IMR-90 (cell line): ENCODE measurements around the gene JAK1. TPM values are rescaled to one million over a fixed set of nuclear protein-coding genes. Genes with fewer than 3 reads are reported as not detected.

Source experiments
- ATAC-seq: fragments of 200-7000 bp; cut with Tn5 transposase; 2 replicates; pipeline ENCODE4 v1.9.1; 2020; ENCODE audit warnings: low read depth, mild to moderate bottlenecking, moderate library complexity
- BruUV-seq: library from RNA; stranded (reverse); fragments of 400-500 nt; replicated peaks from 2 replicates; lab custom pipeline; 2021; lab: Mats Ljungman, UMichigan
- CTCF ChIA-PET: fragments of 300-600 bp; formaldehyde crosslinking; extraction: SDS; loops from one replicate; lab custom pipeline; 2021; ENCODE audit warnings: antibody characterized with exemption; lab: Yijun Ruan, JAX
- POLR2A ChIA-PET: fragments of 300-600 bp; sonication (Branson Sonifier 250); formaldehyde crosslinking; loops from one replicate; lab custom pipeline; 2022; ENCODE audit warnings: antibody characterized with exemption; ENCODE audit not compliant: unreplicated experiment; lab: Charles Lee
- DNase-seq: peaks from one replicate; pipeline ENCODE4 v3.0.0; 2013
- H2AFZ ChIP-seq: replicated peaks from 2 replicates; pipeline ENCODE3; 2013; ENCODE audit warnings: low read length, mild to moderate bottlenecking; ENCODE audit not compliant: poor library complexity
- H2AK5ac ChIP-seq: 2 replicates; pipeline ENCODE4 v1.6.1; 2013; ENCODE audit warnings: low read depth, low read length, inconsistent platforms
- H2AK9ac ChIP-seq: replicated peaks from 2 replicates; pipeline ENCODE3; 2013; ENCODE audit warnings: mild to moderate bottlenecking, low read depth, low read length, moderate library complexity; ENCODE audit not compliant: poor library complexity
- H2BK120ac ChIP-seq: 2 replicates; pipeline ENCODE4 v1.6.1; 2013; ENCODE audit warnings: low read depth, low read length, inconsistent platforms
- H2BK15ac ChIP-seq: 3 replicates; pipeline ENCODE4 v1.6.1; 2013; ENCODE audit warnings: low read depth, low read length, inconsistent platforms
- H2BK20ac ChIP-seq: 2 replicates; pipeline ENCODE4 v1.6.1; 2013; ENCODE audit warnings: low read depth, mild to moderate bottlenecking, inconsistent platforms, low read length, moderate library complexity
- H2BK5ac ChIP-seq: 2 replicates; pipeline ENCODE4 v1.6.1; 2013; ENCODE audit warnings: mild to moderate bottlenecking, low read depth, low read length, inconsistent platforms; ENCODE audit not compliant: poor library complexity, severe bottlenecking
- H3K14ac ChIP-seq: replicated peaks from 2 replicates; pipeline ENCODE4 v1.6.1; 2013; ENCODE audit warnings: low read depth, low read length, inconsistent platforms
- H3K18ac ChIP-seq: 2 replicates; pipeline ENCODE4 v1.6.1; 2013; ENCODE audit warnings: low read depth, low read length, control low read depth
- H3K23ac ChIP-seq: 2 replicates; pipeline ENCODE4 v1.6.1; 2013; ENCODE audit warnings: low read depth, low read length, inconsistent platforms
- H3K27ac ChIP-seq: 2 replicates; pipeline ENCODE4 v1.5.1; 2013; ENCODE audit warnings: mild to moderate bottlenecking, control low read depth, low read length; ENCODE audit not compliant: insufficient read depth
- H3K27me3 ChIP-seq: 2 replicates; pipeline ENCODE4 v1.6.1; 2013; ENCODE audit warnings: low read length; ENCODE audit not compliant: control insufficient read depth, insufficient read depth
- H3K36me3 ChIP-seq: 2 replicates; pipeline ENCODE4 v1.6.1; 2013; ENCODE audit warnings: low read length, mixed read lengths; ENCODE audit not compliant: control insufficient read depth, insufficient read depth
- H3K4ac ChIP-seq: 2 replicates; pipeline ENCODE4 v1.6.1; 2013; ENCODE audit warnings: low read depth, low read length, inconsistent platforms
- H3K4me1 ChIP-seq: 2 replicates; pipeline ENCODE4 v1.6.1; 2013; ENCODE audit warnings: low read length, mixed read lengths; ENCODE audit not compliant: control insufficient read depth, insufficient read depth
- H3K4me2 ChIP-seq: 2 replicates; pipeline ENCODE4 v1.6.1; 2013; ENCODE audit warnings: low read depth, mild to moderate bottlenecking, control low read depth, low read length, moderate library complexity
- H3K4me3 ChIP-seq: 2 replicates; pipeline ENCODE4 v1.5.1; 2013; ENCODE audit warnings: low read depth, mild to moderate bottlenecking, control low read depth, low read length, moderate library complexity; ENCODE audit not compliant: insufficient read depth
- H3K56ac ChIP-seq: 2 replicates; pipeline ENCODE4 v1.6.1; 2013; ENCODE audit warnings: low read length, inconsistent platforms; ENCODE audit not compliant: insufficient read depth; ENCODE audit errors: extremely low read depth
- H3K79me1 ChIP-seq, 2 experiments: 2 replicates each; pipeline ENCODE4 v1.6.1; 2013; ENCODE audit warnings: low read length in 2 of 2, inconsistent platforms in 1 of 2, low read depth in 1 of 2
- H3K9ac ChIP-seq: 2 replicates; pipeline ENCODE4 v1.6.1; 2013; ENCODE audit warnings: low read depth, low read length, control low read depth
- H3K9me1 ChIP-seq: 2 replicates; pipeline ENCODE4 v1.6.1; 2013; ENCODE audit warnings: low read length, inconsistent platforms; ENCODE audit not compliant: insufficient read depth
- H3K9me3 ChIP-seq: 2 replicates; pipeline ENCODE4 v1.6.1; 2013; ENCODE audit warnings: low read length; ENCODE audit not compliant: control insufficient read depth, insufficient read depth
- H4K20me1 ChIP-seq: 2 replicates; pipeline ENCODE4 v1.6.1; 2013; ENCODE audit warnings: low read length, inconsistent platforms; ENCODE audit not compliant: insufficient read depth
- H4K5ac ChIP-seq: 2 replicates; pipeline ENCODE4 v1.6.1; 2013; ENCODE audit warnings: mild to moderate bottlenecking, low read depth, low read length, control low read depth
- H4K8ac ChIP-seq, 2 experiments: 2 replicates each; pipeline ENCODE4 v1.6.1; 2013; ENCODE audit warnings: low read depth in 2 of 2, low read length in 2 of 2, control low read depth in 1 of 2, inconsistent platforms in 1 of 2
- H4K91ac ChIP-seq: 2 replicates; pipeline ENCODE4 v1.6.1; 2013; ENCODE audit warnings: low read depth, low read length, inconsistent platforms; ENCODE audit not compliant: insufficient read depth
- BHLHE40 ChIP-seq: fragments of 150-350 bp; IDR thresholded peaks from 2 replicates; pipeline ENCODE4 v1.6.1; 2016; ENCODE audit warnings: mild to moderate bottlenecking, low read depth, low read length
- MAFK ChIP-seq: IDR thresholded peaks from 2 replicates; pipeline ENCODE4 v1.6.1; 2012; ENCODE audit warnings: low read depth, low read length, improper control_type of control experiment
- MAZ ChIP-seq: IDR thresholded peaks from 2 replicates; pipeline ENCODE4 v1.6.1; 2012; ENCODE audit warnings: low read depth, mild to moderate bottlenecking, low read length, improper control_type of control experiment, moderate library complexity, borderline replicate concordance
- MXI1 ChIP-seq: IDR thresholded peaks from 2 replicates; pipeline ENCODE4 v1.6.1; 2012; ENCODE audit warnings: low read depth, mild to moderate bottlenecking, low read length, moderate library complexity, borderline replicate concordance
- whole genome bisulfite sequencing, 2 experiments: methylation state at CpG; one replicate each; pipeline versions ENCODE4 v1.1.5 to v1.1.7; 2013; ENCODE audit warnings: missing lambda C conversion rate in 2 of 2; ENCODE audit not compliant: insufficient read length in 1 of 2; ENCODE audit errors: extremely low coverage in 2 of 2; 5-methylcytosine and 5-hydroxymethylcytosine counted together
- dilution Hi-C: fragments of 300-500 bp; cut with HindIII; formaldehyde crosslinking; loops from one replicate; pipeline ENCODE4 v1.14.3; 2018; ENCODE audit warnings: low sequenced_read_pairs; ENCODE audit not compliant: unreplicated experiment
- in situ Hi-C: fragments of 300-500 bp; cut with MboI; formaldehyde crosslinking; loops from 3 replicates; pipeline ENCODE4 v1.14.3; 2019; ENCODE audit warnings: low sequenced_read_pairs, inconsistent platforms, mixed read lengths
- intact Hi-C: fragments of 100-400 bp; cut with micrococcal nuclease; formaldehyde crosslinking; loops from 2 replicates; pipeline ENCODE4 v1.10.0; 2022
- polyA plus RNA-seq, 3 experiments: library from polyadenylated mRNA; depleted of rRNA; stranded (reverse); fragments of >200 nt; gene quantifications; 2 replicates each; pipeline ENCODE4 v1.2.3, GENCODE V29; 2012; ENCODE audit warnings: low replicate concordance in 1 of 3
- total RNA-seq: library from RNA; depleted of rRNA; stranded (reverse); fragments of >200 nt; gene quantifications from 2 replicates; pipeline ENCODE4 v1.2.3, GENCODE V29; 2012
- TF ChIP-seq, protein P1 (sequence below): conservative IDR thresholded peaks from 2 replicates; pipeline ENCODE4 v1.5.1; 2012; ENCODE audit warnings: mild to moderate bottlenecking, low read depth, low read length, improper control_type of control experiment

Gene JAK1
- total and polyA plus RNA-seq, 2 of the 4 experiments (the other 2 are of a cell fraction): 76.9 to 103 TPM

GRCh38 chr1:64894438-64895196, 71.7 kb downstream of the JAK1 start:
- no peak overlapping the region for H4K8ac ChIP-seq
- POLR2A ChIA-PET: no interaction called here
- BruUV-seq: no TSS peak
- H3K36me3 ChIP-seq: no peaks in the 10 kb centered on the region
- no peak overlapping the region for H3K18ac ChIP-seq
- dilution Hi-C loops: no loop called here
- no peak overlapping the region for H3K4me2 ChIP-seq
- TF ChIP-seq, protein P1, sequence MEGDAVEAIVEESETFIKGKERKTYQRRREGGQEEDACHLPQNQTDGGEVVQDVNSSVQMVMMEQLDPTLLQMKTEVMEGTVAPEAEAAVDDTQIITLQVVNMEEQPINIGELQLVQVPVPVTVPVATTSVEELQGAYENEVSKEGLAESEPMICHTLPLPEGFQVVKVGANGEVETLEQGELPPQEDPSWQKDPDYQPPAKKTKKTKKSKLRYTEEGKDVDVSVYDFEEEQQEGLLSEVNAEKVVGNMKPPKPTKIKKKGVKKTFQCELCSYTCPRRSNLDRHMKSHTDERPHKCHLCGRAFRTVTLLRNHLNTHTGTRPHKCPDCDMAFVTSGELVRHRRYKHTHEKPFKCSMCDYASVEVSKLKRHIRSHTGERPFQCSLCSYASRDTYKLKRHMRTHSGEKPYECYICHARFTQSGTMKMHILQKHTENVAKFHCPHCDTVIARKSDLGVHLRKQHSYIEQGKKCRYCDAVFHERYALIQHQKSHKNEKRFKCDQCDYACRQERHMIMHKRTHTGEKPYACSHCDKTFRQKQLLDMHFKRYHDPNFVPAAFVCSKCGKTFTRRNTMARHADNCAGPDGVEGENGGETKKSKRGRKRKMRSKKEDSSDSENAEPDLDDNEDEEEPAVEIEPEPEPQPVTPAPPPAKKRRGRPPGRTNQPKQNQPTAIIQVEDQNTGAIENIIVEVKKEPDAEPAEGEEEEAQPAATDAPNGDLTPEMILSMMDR: no peak
- TF ChIP-seq MXI1 (no peak), MAFK (no peak), MAZ (no peak), BHLHE40 (no peak)
- H3K9ac ChIP-seq: no peak overlapping the region
- no peak overlapping the region for H3K23ac ChIP-seq
- H3K9me3 ChIP-seq: no peaks in the 10 kb centered on the region
- H2BK20ac ChIP-seq: no peak overlapping the region
- no peak overlapping the region for H4K91ac ChIP-seq
- H3K27ac ChIP-seq: no peak overlapping the region
- peaks cover 42 to 78% of the 10 kb centered on the region in 2 experiments for H3K79me1 ChIP-seq
- peaks cover 17% of the 10 kb centered on the region for H3K4me1 ChIP-seq
- no peak for ATAC-seq
- no peaks in the 10 kb centered on the region for H3K27me3 ChIP-seq
- no peak overlapping the region for H3K4ac ChIP-seq
- H3K4me3 ChIP-seq: no peak overlapping the region
- no peak overlapping the region for H2AK9ac ChIP-seq
- no peak for DNase-seq
- no peak overlapping the region for H3K14ac ChIP-seq
- H4K20me1 ChIP-seq: peaks cover 76% of the 10 kb centered on the region
- no peak overlapping the region for H3K56ac ChIP-seq
- no peak overlapping the region for H2AFZ ChIP-seq
- H2BK5ac ChIP-seq: no peak overlapping the region
- H2BK120ac ChIP-seq: no peak overlapping the region
- intact Hi-C loops: loop anchor here (5.0 kb wide), 1 partner anchor 73 kb away; the partner anchor contains the start of gene JAK1
- 81% methylated on average over 10 of the region's 16 CpGs; no CpG with 5 or more reads in 1 of the 2 experiments for WGBS, 2 experiments
- no peak overlapping the region for H2AK5ac ChIP-seq
- H3K9me1 ChIP-seq: peaks cover 25% of the 10 kb centered on the region
- CTCF ChIA-PET: interaction anchor here (0.6 kb wide), 1 partner anchor 25 kb away, joined by 3 read pairs; no protein-coding TSS in a partner anchor
- H4K5ac ChIP-seq: no peak overlapping the region
- H2BK15ac ChIP-seq: no peak overlapping the region
- in situ Hi-C loops: no loop called here
